RCC 7860 (cell line): ENCODE measurements around the gene SPRTN.
"Not testable (repeated sequence)": the region's sequence is repeated elsewhere in the genome, so short reads cannot be mapped to it uniquely, and the experiment has no call there.

Experiments
- DNase-seq: peaks from one replicate; pipeline ENCODE4 v3.0.0-alpha.2; 2015; ENCODE audit warnings: low spot score
- FAIRE-seq: peaks from 2 replicates; lab custom pipeline; 2012; peaks lifted over from hg19 to GRCh38; lab: Jason Lieb, UNC

SPRTN gene

DNA sequence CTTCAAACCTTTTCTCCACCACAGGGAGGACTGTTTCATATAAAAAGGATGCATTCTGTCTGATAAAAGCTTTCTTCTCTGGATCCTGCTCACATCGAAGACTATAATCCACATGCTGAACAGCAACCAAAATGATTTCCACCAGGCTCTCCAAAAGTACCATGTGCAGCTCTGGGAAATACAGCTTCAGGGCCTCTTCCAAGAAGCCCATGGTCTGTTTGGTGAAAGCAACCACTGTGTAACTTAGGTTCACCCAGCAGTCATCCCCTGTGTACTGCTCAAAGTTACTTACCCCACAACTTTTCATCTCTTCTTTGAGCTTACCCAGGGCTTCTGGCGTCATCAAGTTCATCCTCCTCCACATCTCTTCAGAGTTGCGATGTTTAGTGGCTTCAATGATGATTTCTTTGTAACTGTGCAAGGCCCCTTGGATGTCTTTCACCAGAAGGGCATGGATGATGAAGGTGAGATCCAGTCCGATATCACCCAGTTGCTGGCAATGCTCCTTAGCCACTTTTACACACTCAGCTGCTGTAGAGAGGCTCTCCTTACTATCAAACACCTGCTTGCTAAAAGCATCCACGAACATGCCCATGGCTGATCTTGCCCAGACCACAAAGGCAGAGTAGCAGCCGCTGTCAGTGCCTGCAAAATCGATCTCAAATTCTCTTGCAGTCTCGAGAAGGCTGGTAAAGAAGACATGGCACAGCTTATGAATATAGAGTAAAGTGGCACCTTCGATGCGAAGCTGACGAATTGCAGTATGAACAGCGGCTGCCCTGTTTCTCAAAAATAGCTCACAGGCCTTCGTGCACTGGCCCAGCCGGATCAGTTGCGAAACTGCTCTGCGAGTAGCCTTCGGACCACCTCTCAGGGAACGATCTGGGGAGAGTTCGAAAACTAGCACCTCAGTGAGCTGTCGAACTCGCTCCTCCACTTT lies 2.2 kb upstream of the SPRTN start:
- no peak for DNase-seq

DNA sequence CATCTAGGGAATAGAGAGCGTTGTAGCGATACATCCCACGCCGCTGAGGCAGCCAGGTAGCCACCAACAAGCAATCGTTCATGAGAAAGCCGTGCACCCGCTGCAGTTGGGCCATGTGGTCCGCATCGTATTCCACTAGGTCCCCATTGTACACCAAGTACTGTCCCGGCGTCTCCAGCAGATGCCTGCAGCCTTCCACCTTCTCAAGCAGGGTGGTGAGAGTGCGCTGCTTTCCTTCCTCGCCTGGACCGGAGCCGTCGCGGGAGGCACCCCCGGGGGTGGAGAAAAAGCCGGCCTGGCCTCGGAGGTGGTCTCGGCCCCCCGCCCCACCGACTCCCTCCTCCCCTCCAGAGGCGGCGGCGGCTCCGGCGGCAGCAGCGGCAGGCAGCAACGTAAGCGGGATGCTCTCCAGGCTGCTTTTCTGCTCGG lies 1.0 kb upstream of the SPRTN start:
- DNase-seq (no peak), FAIRE-seq (no peak)

More for the DNA sequence above, 2.2 kb upstream of the SPRTN start:
- FAIRE-seq = no peak

DNA sequence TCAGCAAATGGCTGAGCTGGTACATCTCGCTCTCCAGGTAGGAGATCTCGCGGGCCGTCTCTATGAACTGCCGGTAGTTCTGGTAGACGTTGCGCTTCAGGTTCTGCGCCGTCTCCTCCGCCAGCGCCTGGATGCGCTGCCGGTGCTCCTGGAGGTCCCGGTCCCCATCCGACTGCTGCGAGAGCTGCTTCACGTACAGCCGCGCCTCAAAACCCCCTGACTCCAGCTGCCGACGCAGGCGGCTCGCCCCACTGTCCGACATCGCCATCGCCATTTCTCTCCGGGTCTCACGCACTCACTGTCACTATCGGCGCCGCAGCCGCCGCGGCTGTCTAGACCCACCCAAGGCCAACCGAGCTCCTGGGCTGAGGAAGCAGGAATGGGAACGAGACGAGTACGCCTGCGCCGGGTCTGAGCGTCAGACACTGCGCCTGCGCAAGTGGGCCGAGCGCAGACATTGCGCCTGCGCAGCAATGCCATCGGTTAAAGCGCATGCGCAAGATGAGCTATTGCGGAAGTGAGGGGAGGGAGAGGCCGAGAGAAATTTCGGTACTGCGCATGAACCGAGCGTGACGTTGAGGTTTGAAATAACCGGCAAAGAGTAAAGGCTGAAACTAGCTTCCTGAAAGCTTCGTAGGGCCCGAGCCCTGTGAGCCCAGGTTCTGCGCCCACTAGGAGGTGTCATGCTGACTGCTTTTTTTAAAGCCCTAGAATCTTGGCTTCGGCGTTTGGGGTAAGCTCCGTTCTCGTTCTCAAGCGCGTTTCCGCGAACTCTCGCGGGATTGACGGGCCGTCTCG lies 422 bp upstream of the SPRTN start, which contains the start of gene EXOC8:
EXOC8 (minus strand) TSS at position 381 of the 798 bp plus-strand sequence; CDS start at position 274, 107 bp downstream.
- peak; percentile 76 for FAIRE-seq
- DNase-seq = peak; percentile 94

DNA sequence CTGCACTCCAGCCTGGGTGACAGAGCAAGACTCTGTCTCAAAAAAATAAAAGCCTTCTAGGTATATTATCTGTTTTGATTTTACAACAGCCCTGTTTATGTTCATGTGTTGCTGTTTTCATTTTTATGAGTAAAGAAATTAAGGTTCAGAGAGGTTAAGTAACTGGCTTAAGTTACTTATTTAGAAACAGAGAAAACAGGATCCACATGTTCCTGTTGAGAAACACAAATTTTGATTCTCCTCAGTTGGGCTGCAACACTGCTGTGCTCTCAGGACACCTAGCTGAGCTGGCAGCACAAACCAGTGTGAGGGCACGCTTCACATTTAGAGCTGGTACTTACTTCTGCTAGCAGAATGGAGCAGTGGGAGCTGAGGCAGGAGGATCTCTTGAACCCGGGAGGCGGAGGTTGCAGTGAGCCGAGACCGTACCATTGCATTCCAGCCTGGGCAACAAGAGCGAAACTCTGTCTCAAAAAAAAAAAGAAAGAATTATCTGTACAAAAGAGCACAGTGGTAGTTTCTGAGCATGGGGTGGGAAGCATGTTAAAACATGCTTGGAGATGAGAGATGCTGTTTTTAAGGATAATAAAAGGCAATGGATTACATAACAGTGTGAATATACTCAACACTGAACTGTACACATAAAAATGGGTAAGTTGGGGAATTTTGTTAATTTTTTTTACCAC lies 2.4 kb downstream of the SPRTN start:
- DNase-seq (no peak), FAIRE-seq (no peak)

DNA sequence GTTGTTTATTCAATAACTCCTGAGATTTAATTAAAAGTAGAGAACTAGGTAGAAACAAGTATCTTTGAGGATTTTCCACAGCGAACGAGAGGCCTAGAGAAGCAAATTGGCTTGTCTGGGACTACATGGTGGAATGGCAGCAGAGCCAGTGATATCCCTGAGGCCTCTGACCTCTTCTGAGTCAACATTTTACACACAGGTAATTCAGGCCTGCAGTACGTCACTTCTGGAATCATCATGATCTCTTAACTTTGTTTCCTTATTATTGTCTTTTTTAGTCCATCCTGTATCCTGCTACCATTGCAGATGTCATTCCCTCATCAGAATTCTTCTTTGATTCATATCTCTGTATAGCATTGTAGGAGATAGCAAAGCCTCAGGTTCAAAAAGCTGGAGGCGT lies 9.9 kb downstream of the SPRTN start:
- FAIRE-seq (no peak), DNase-seq (no peak)

DNA sequence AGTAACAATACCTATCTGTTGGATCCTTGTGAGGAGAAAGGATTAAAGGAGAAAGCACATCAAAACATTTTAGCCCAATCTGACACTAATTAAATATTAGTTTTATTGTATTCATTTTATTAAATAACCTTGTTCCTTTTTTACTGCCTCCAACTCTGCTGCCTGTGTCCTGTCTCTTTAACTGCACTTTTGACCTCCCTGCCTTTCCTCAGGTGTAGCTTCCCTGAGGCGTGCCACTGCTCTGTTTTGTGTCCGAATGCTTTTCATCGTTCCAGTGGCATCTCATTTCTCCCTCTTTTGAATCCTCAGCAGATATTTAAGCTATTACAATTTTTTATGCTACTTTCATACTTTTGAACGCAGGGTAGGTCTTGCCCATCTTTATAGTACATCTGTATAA lies 10.3 kb downstream of the SPRTN start:
- no peak for DNase-seq
- no peak for FAIRE-seq

DNA sequence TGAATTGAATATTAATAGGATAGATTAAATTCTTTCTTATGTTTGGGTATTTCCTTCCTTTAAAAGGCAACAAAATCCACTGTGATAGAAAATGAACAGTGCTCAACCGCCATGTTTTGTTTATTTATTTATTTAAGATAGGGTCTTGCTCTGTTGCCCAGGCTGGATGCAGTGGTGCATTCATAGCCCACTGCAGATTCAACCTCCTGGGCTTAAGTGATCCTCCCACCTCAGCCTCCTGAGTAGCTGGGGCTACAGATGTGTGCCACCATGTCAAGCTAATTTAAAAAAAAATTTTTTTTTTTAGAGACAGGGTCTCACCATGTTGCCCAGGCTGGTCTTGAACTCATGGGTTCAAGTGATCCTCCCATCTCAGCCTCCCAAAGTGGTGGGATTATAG lies 10.8 kb downstream of the SPRTN start:
- DNase-seq, FAIRE-seq: not testable (repeated sequence)

DNA sequence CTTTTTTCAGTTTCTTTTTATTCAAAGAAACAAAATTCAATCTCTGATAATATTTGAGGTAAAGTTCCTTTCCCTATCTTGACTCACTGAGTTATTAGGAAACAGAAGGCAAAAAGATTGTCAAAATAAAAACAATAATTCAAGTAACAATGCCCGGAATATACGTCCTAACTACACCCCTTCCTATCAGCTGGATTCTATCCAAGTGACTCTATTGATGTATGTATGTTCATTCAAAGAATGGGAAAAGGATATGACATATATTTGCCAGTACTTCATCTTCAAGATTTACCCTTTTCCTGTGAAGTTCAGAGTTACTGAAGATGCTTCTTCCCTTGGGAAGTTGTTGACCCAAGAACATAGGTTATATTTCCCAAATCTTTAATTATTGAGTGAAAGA lies 13.7 kb downstream of the SPRTN start:
- FAIRE-seq (no peak), DNase-seq (no peak)

DNA sequence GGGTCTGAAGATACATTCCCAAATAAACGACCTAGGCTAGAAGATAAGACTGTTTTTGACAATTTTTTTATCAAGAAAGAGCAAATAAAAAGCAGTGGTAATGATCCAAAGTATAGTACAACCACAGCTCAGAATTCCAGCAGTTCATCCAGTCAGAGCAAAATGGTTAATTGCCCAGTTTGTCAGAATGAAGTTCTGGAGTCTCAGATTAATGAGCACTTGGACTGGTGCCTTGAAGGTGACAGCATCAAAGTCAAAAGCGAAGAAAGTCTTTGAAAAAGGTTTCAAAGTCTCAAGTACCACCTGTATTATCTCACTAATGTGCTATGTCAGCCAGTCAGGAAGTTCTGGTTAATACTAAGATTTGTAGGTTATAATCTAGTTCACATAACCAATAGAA lies 15.0 kb downstream of the SPRTN start:
- DNase-seq (no peak), FAIRE-seq (no peak)

DNA sequence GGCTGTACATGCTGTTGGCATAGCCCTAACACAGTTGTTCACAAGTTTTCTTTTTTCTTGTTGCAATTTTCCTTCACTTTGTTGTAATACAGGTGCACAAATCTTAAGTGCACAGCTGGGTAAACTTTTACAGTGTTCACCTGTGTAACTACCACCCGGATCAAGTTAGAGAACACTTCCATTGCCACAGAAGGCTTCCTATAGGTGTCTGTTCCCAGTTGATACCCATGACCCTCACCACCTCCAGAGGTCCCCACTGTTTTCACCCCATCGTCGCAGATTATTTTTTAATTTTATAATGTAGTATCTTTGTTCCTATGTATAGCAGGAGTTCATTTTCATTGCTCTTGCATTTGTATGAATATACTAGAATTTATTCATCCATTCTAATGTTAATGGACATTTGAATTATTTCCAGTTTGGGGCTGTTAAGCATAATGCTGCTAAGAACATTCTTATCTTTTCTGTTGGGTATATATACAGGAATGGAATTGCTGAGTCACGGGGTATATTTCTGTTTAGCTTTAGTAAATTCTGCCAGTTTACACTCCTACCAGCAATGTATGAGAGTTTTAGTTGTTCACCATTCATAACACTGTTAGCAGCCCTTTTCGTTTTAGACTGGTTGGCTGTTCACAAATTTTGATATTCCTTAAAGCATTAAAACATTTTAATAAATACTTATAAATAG lies 16.4 kb downstream of the SPRTN start:
- DNase-seq (no peak), FAIRE-seq (no peak)

DNA sequence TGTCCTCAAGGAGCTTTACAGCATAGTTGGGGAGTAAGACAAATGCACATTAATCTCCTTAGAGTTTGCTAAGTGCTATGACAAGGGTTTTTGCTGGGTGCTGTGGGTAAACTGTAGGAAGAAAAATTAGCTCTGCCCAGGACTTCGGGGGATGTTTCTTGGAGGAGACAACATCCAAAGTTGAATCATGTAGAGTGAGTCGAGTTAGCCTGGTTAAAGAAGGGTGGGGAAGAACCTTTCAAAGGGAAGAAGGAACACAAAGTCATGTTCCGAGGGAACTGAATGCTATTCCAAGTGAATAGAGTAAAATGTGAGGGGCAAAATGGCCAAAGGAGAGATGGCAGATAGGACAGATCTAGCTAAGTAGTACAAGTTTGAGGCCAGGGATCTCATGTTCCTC lies 17.1 kb downstream of the SPRTN start:
- no peak for FAIRE-seq
- no peak for DNase-seq

DNA sequence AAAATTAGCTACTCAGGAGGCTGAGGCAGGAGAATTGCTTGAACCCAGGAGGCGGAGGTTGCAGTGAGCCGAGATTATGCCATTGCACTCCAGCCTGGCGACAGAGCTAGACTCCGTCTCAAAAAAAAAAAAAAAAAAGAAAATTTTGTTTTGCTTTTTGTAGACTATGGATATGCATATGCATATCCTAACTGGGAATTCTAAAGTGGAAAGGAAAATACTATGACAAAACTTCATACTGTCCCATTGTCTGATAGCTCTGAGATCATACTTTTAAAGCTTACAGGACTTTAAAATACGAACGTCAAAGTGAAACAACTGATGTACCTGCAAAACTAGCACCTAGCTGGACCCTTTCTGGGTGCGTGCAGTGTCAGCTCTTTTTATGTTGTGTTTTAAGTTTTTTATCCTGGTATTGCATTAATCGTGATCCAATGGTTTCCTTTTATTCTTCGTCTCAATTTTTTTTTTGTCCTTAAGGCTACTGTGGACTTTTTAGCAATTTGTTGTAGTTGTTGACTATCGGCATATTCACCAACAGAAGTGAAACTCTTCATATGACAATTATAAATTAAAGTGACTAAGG lies 19.2 kb downstream of the SPRTN start:
- DNase-seq (no peak), FAIRE-seq (no peak)

DNA sequence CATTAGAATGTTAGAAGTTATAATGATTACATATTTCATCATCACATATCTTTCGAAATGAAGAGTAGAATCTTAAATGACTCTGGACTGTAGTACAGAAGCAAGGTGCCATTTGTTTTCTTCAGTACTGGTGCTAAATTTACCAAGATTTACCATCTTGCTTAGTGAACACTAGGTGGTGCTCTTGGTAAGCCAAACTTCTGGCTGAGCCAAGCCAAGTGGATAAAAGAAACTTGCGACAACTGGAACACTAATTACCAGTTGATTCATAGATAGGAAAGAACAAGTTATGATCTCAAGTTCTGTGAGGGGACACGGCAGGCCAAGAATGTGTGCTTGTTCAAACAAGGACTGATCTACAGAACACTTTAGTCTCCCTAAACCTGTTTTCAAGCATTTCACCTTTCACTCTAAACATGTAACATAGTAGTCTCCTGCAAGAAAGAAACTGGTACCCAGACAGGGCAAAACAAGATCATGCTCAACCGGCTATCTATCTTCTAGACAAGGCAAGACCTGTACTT lies 19.8 kb downstream of the SPRTN start:
- FAIRE-seq (peak; percentile 89), DNase-seq (peak; percentile 74)

DNA sequence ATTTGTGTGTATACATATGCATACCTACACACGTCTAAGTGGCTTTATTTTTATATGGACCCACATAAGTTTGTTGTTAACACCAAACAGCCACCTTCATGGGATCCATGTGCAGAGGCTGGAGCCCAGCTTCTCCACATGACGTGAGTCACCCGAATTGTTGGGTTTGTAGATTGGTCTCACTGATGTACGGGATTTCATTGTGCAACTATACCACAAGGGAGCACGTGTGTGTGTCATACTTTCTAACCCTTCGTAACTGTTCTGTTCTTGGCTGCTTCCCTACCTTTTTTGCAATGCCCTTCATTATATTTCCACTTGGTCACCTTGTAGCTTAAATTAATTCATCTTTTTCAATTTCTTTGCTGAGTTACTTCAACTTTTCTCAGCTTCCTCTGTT lies 21.0 kb downstream of the SPRTN start:
- no peak for FAIRE-seq
- DNase-seq = peak; percentile 14

DNA sequence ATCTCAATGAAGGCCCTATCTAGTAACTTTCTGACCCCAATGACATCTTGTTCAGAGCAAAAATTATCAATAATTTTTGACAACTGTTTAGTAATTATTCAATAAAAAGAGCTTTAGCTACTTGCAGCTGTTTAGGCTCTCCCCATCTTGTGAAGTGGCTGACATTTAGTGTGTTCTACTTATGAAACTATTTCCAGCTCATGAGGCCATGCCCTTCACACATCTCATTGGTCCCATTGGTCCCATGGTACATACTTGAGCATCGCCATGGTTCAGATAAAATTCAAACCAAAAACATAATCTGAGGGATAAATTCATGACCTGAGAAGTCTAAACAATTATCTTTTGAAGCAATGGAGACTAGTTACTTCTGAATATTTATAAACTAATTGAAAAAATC lies 24.2 kb downstream of the SPRTN start:
- no peak for FAIRE-seq
- no peak for DNase-seq

DNA sequence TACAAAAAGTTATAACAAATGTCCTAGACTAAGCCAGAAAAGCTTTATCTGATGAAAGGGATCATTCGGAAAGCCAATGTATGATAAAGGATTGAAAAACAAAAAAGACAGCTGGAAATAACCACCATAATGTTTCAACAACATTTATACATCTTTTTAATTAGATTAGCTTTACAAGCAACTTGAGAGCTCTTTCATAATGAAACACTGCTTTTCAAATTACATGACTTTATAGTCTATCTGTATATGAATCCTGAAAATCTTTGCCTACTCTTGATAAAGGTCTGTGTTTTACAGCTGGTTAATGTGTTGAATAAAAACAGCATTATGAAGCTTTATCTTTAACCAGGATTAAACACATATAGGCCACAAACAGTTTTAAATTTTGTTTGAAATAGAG lies 25.5 kb downstream of the SPRTN start:
- DNase-seq (no peak), FAIRE-seq (no peak)

DNA sequence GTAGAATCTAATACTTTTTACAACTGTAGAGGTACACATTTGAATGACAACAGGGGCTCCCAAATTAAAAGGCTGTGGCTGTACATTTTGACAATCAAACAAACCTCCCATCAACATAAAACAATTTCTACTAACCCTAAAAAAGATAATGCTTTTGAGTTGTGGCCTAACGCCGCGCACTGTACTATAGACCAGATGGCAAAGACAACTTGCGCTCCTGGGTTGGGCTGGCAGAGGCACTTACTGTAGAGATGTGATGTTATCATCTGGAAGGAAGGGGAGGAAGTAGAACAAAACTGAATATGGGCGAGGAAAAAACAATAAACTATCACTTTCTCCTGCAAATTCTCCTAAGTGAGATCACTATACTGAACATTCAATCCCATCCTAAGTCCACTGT lies 26.1 kb downstream of the SPRTN start:
- no peak for FAIRE-seq
- no peak for DNase-seq

DNA sequence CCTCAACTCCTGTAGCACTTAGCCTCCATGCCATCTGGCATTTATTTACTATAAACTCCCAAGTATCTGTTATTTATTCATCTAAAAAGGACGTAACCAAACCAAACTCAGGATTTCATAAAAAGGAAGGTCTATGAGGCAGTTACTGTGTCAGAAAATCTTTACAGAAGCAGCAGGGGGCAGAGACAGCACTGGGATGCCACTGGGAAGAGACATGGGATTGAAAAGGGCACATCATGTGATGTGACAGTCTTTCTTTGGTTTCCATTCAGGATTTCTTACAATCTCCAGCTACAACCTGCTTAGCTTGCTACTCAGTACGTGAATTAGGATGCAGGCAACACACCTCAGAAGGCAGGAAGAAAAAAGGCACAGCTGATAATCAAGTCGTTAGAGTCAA lies 31.2 kb downstream of the SPRTN start:
- DNase-seq (no peak), FAIRE-seq (no peak)

DNA sequence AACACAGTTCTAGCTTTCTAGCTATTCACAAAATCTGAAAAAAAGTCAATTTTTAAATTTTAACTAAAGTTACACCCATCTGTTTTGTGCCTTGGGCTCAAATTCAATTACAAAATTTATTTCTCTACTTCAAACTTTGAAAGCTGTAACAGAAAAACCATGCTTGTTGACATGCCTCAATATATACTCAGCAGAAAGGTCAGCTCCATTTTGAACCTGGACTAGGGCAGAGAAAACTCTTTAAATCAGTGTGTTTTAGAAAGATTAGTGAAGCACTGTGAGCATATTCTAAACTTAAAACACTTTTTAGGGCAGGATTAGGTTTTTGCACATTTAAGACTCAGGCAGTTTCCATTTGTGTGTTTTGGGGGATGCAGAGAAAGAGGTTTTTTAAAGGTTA lies 34.4 kb downstream of the SPRTN start:
- no peak for DNase-seq
- no peak for FAIRE-seq

DNA sequence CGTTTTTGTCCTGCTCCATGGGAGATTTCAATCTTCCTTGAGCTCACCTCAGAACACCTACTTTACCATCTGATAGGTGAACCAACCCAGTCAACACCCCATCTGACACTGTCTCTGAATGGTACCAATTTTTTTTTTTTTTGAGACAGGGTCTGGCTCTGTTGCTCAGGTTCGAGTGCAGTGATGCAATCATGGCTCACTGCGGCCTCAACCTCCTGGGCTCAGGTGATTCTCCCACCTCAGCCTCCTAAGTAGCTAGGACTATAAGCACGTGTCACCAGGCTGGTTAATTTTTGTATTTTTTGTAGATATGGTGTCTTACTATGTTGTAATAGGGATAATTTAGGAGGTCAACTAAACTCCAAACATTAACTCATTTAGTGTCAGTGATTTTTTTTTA lies 36.3 kb downstream of the SPRTN start:
- no peak for DNase-seq
- FAIRE-seq = no peak
